Adrenal gland (tissue), 12 donors: ENCODE results near the gene GXYLT2. TPM values are rescaled to one million over a fixed set of nuclear protein-coding genes. Genes with fewer than 3 reads are reported as not detected.

Source experiments
- DNase-seq, 7 donors: peaks; one replicate each; pipeline ENCODE4 v3.0.0-alpha.2; 2019 to 2020
- H3K27ac ChIP-seq, 5 donors: fragments of 200-600 bp; sonication (generic) in 4 of 5; 1 replicate in 3 of 5; 2 replicates in 2 of 5; pipeline versions ENCODE4 v1.5.1 to v1.8.0; 2016 to 2020; ENCODE audit warnings: mild to moderate bottlenecking in 1 of 5
- H3K27me3 ChIP-seq: fragments of 200-600 bp; 2 replicates; pipeline ENCODE4 v1.8.0; 2021
- H3K36me3 ChIP-seq, 2 donors: fragments of 200-600 bp; replicated peaks in 1 of 2; 1 replicate in 1 of 2; 2 replicates in 1 of 2; pipeline versions ENCODE4 v1.5.1 to v1.8.0; 2018 to 2022
- H3K4me1 ChIP-seq, 2 donors: fragments of 200-600 bp; replicated peaks in 1 of 2; 1 replicate in 1 of 2; 2 replicates in 1 of 2; pipeline versions ENCODE4 v1.5.1 to v1.8.0; 2018 to 2021
- H3K4me3 ChIP-seq, 4 donors: fragments of 200-600 bp; sonication (generic) in 3 of 4; one replicate each; pipeline ENCODE4 v1.5.1; 2016 to 2018
- H3K9me3 ChIP-seq, 3 donors: fragments of 200-600 bp; sonication (generic) in 1 of 3; replicated peaks in 1 of 3; 1 replicate in 2 of 3; 2 replicates in 1 of 3; pipeline versions ENCODE4 v1.5.1 to v1.8.0; 2016 to 2021
- CTCF ChIP-seq, 6 experiments: fragments of 450-650 bp in 4 of 6; fragments of 200-600 bp in 2 of 6; sonication (generic) in 1 of 6; IDR thresholded peaks; 1 replicate in 5 of 6; 2 replicates in 1 of 6; pipeline versions ENCODE4 v1.5.1 to v1.8.0; 2016 to 2021; ENCODE audit warnings: antibody characterized with exemption in 6 of 6, mild to moderate bottlenecking in 2 of 6, moderate library complexity in 1 of 6
- POLR2A ChIP-seq, 2 donors: fragments of 450-650 bp; IDR thresholded peaks; one replicate each; pipeline ENCODE4 v1.6.1; 2017; ENCODE audit warnings: antibody characterized with exemption in 2 of 2, mild to moderate bottlenecking in 2 of 2, moderate library complexity in 1 of 2
- WGBS, 4 donors: extraction: QIAGEN DNeasy Blood & Tissue Kit in 2 of 4; methylation state at CpG; one replicate each; pipeline versions ENCODE4 v1.1.5 to v1.1.7; 2013 to 2017; 5-methylcytosine and 5-hydroxymethylcytosine counted together
- intact Hi-C, 2 donors: fragments of 100-400 bp; cut with DNase I; formaldehyde crosslinking; loops; one replicate each; pipeline versions ENCODE4 v1.14.1 to v1.15.0; 2022 to 2023
- polyA plus RNA-seq, 3 donors: library from polyadenylated mRNA; stranded (reverse); fragments of 200-250 nt in 2 of 3; fragments of 350-450 nt in 1 of 3; fragmentation: Illumina TruSeq in 1 of 3; extraction: RNeasy Lipid Tissue Mini Kit (QIAGEN cat#74804) in 1 of 3; gene quantifications; one replicate each; pipeline ENCODE4 v1.2.3, GENCODE V29; 2013 to 2014
- total RNA-seq, 9 donors: library from RNA; depleted of rRNA in 4 of 9; stranded (reverse); fragments of >200 nt in 4 of 9; fragments of 120-200 nt in 1 of 9; fragmentation: NEBNext Ultra II Directional in 1 of 9; extraction: Animal tissue kit (Norgen Biotek cat#: 25700) in 1 of 9; gene quantifications; one replicate each; pipeline versions ENCODE4 v1.1.0 to v1.2.4, GENCODE V29; 2013 to 2023
- donor health status: healthy with polysubstance abuse.
- donor health status: Bipolar disorder and iron deficiency.
- donor health status: DM: yes; HTN: yes; CAD: no.
- donor health status: DM: no; HTN: no; CAD: no.
- donor health status: DM: no; HTN: no; CAD: no.
- donor health status: DM: yes; HTN: yes; CAD: no.

GXYLT2 gene
- total and polyA plus RNA-seq, 12 donors: 1.9 to 32.5 (median 16.5) TPM

- Histone ChIP-seq H3K9me3 (no peaks in the 10 kb centered on the region), H3K4me3 (no peak overlapping the region), H3K36me3 (no peaks in the 10 kb centered on the region), H3K27ac (no peak overlapping the region), H3K4me1 (peaks cover 6 to 24% of the 10 kb centered on the region in 2 donors), H3K27me3 (no peaks in the 10 kb centered on the region)
- intact Hi-C loops: no loop called here
- DNase-seq: no peak
- TF ChIP-seq CTCF (IDR thresholded peaks at IDR 0.05) (no peak), POLR2A (IDR thresholded peaks at IDR 0.05) (no peak)
- WGBS, 4 donors: 84 to 92% (median 86%) methylated on average over 5 of the region's 5 CpGs
Observed at GRCh38 chr3:72894976-72895552, 7.2 kb downstream of the GXYLT2 start.

GRCh38 chr3:72896996-72897757 is 9.3 kb downstream of the GXYLT2 start:
- intact Hi-C loops: no loop called here
- Histone ChIP-seq H3K4me3 (no peak overlapping the region), H3K9me3 (no peaks in the 10 kb centered on the region), H3K27me3 (no peaks in the 10 kb centered on the region), H3K27ac (no peak overlapping the region), H3K4me1 (peaks cover 0 to 6% of the 10 kb centered on the region in 2 donors), H3K36me3 (no peaks in the 10 kb centered on the region)
- 72 to 84% (median 80%) methylated on average over 4 of the region's 4 CpGs for WGBS, 4 donors
- DNase-seq: no peak
- no peak for TF ChIP-seq POLR2A (IDR thresholded peaks at IDR 0.05)

GRCh38 chr3:72897758-72898007 is 9.8 kb downstream of the GXYLT2 start:
- peaks cover 0 to under 1% of the 10 kb centered on the region in 2 donors for H3K4me1 ChIP-seq
- H3K9me3 ChIP-seq: no peaks in the 10 kb centered on the region
- H3K27me3 ChIP-seq: no peaks in the 10 kb centered on the region
- no peak for DNase-seq
- H3K4me3 ChIP-seq: no peak overlapping the region
- intact Hi-C loops: no loop called here
- TF ChIP-seq POLR2A (IDR thresholded peaks at IDR 0.05): no peak
- TF ChIP-seq CTCF (IDR thresholded peaks at IDR 0.05): no peak
- no peak overlapping the region for H3K27ac ChIP-seq
- H3K36me3 ChIP-seq: no peaks in the 10 kb centered on the region

- no peaks in the 10 kb centered on the region for H3K9me3 ChIP-seq
- TF ChIP-seq CTCF (IDR thresholded peaks at IDR 0.05) (no peak), POLR2A (IDR thresholded peaks at IDR 0.05) (no peak)
- H3K36me3 ChIP-seq: no peaks in the 10 kb centered on the region
- no peak overlapping the region for H3K27ac ChIP-seq
- no peak for DNase-seq
- no peak overlapping the region for H3K4me3 ChIP-seq
- H3K4me1 ChIP-seq: no peaks in the 10 kb centered on the region
- intact Hi-C loops: no loop called here
- WGBS, 4 donors: 74 to 79% (median 76%) methylated on average over 6 of the region's 6 CpGs
- no peaks in the 10 kb centered on the region for H3K27me3 ChIP-seq
Observed at GRCh38 chr3:72899349-72899765, 11.5 kb downstream of the GXYLT2 start.

- H3K27ac ChIP-seq: no peak overlapping the region
- no peaks in the 10 kb centered on the region for H3K27me3 ChIP-seq
- intact Hi-C loops: no loop called here
- no peaks in the 10 kb centered on the region for H3K4me1 ChIP-seq
- TF ChIP-seq POLR2A (IDR thresholded peaks at IDR 0.05) (no peak), CTCF (IDR thresholded peaks at IDR 0.05) (no peak)
- H3K4me3 ChIP-seq: no peak overlapping the region
- no peaks in the 10 kb centered on the region for H3K36me3 ChIP-seq
- H3K9me3 ChIP-seq: no peaks in the 10 kb centered on the region
- 84 to 92% (median 88%) methylated on average over 7 of the region's 7 CpGs for WGBS, 4 donors
- DNase-seq: no peak
Observed at GRCh38 chr3:72900048-72900447, 12.2 kb downstream of the GXYLT2 start.
